HepG2 (cell line): ENCODE data around the gene A4GNT. TPM values are rescaled to one million over a fixed set of nuclear protein-coding genes. Genes with fewer than 3 reads are reported as not detected.

ENCODE experiments used
- ATAC-seq: fragments of 200-7000 bp; cut with Tn5 transposase; 3 replicates; pipeline ENCODE4 v1.9.1; 2020; ENCODE audit warnings: mild to moderate bottlenecking, moderate library complexity
- BruUV-seq: library from RNA; stranded (reverse); fragments of 400-500 nt; replicated peaks from 2 replicates; lab custom pipeline; 2021; lab: Mats Ljungman, UMichigan
- CTCF ChIA-PET: fragments of 300-600 bp; formaldehyde crosslinking; extraction: SDS; loops from one replicate; lab custom pipeline; 2021; ENCODE audit warnings: low total read pairs, inconsistent platforms, low intra/inter-chr PET ratio; lab: Yijun Ruan, JAX
- POLR2A ChIA-PET: fragments of 350-600 bp; sonication (Branson Sonifier 250); formaldehyde crosslinking; loops from one replicate; lab custom pipeline; 2020; ENCODE audit warnings: antibody characterized with exemption, inconsistent platforms; lab: Yijun Ruan, JAX
- DNase-seq: peaks from one replicate; pipeline ENCODE4 v3.0.0-alpha.2; 2015; ENCODE audit warnings: low spot score
- FAIRE-seq: peaks from 3 replicates; lab custom pipeline; 2011; peaks lifted over from hg19 to GRCh38; lab: Jason Lieb, UNC
- H2AFZ ChIP-seq: one replicate; pipeline ENCODE4 v1.6.1; 2011; ENCODE audit warnings: low read length, inconsistent platforms
- H3K27ac ChIP-seq: fragments of 300-600 bp; 3 replicates; pipeline ENCODE4 v1.8.0; 2011; ENCODE audit warnings: mixed run types, mild to moderate bottlenecking, mixed read lengths, low read length, inconsistent platforms; ENCODE audit not compliant: insufficient read depth; ENCODE audit errors: extremely low read length
- H3K27me3 ChIP-seq, 2 experiments: fragments of 200-600 bp in 1 of 2; 2 replicates in 1 of 2; 3 replicates in 1 of 2; pipeline versions ENCODE4 v1.6.0 to v1.8.0; 2011; ENCODE audit warnings: low read length in 2 of 2, mild to moderate bottlenecking in 2 of 2, moderate library complexity in 2 of 2, inconsistent platforms in 1 of 2; ENCODE audit not compliant: insufficient read depth in 2 of 2, control insufficient read depth in 1 of 2
- H3K36me3 ChIP-seq, 2 experiments: fragments of 200-600 bp in 1 of 2; replicated peaks in 1 of 2; 2 replicates in 1 of 2; 3 replicates in 1 of 2; pipeline versions ENCODE4 v1.5.1 to v1.8.0; 2011; ENCODE audit warnings: low read length in 2 of 2, inconsistent platforms in 1 of 2; ENCODE audit not compliant: insufficient read depth in 2 of 2, control insufficient read depth in 1 of 2
- H3K4me1 ChIP-seq: 2 replicates; pipeline ENCODE4 v1.5.1; 2012; ENCODE audit warnings: low read length, inconsistent platforms; ENCODE audit not compliant: insufficient read depth
- H3K4me2 ChIP-seq: 2 replicates; pipeline ENCODE4 v1.6.0; 2011; ENCODE audit warnings: low read depth, low read length, inconsistent platforms
- H3K4me3 ChIP-seq, 3 experiments: fragments of 200-600 bp in 1 of 3; sonication (generic), shearing (Covaris generic) in 1 of 3; replicated peaks in 1 of 3; 2 replicates each; pipeline ENCODE4 v1.5.1; 2011 to 2016; ENCODE audit warnings: low read length in 3 of 3, inconsistent platforms in 2 of 3, low read depth in 2 of 3, mild to moderate bottlenecking in 2 of 3, control low read depth in 1 of 3, mixed read lengths in 1 of 3; ENCODE audit not compliant: insufficient read depth in 1 of 3
- H3K79me2 ChIP-seq: one replicate; pipeline ENCODE4 v1.6.1; 2011; ENCODE audit warnings: low read length, inconsistent platforms; ENCODE audit not compliant: insufficient read depth
- H3K9ac ChIP-seq: 2 replicates; pipeline ENCODE4 v1.6.0; 2011; ENCODE audit warnings: mild to moderate bottlenecking, low read depth, low read length, inconsistent platforms; ENCODE audit not compliant: insufficient read depth
- H3K9me3 ChIP-seq: 2 replicates; pipeline ENCODE4 v1.5.1; 2012; ENCODE audit warnings: mild to moderate bottlenecking, low read length
- H4K20me1 ChIP-seq: 2 replicates; pipeline ENCODE4 v1.6.0; 2011; ENCODE audit warnings: inconsistent platforms, mild to moderate bottlenecking, low read length, moderate library complexity; ENCODE audit not compliant: insufficient read depth
- BORCS8-MEF2B ChIP-seq: sonication (generic); formaldehyde crosslinking; IDR thresholded peaks from 2 replicates; pipeline ENCODE4 v1.8.0; 2022; ENCODE audit warnings: mild to moderate bottlenecking, missing genetic modification reagents
- DZIP1 ChIP-seq: sonication (generic); formaldehyde crosslinking; IDR thresholded peaks from 2 replicates; pipeline ENCODE4 v1.5.0; 2020; ENCODE audit warnings: mild to moderate bottlenecking, missing genetic modification reagents
- IRX3 ChIP-seq: sonication (generic); formaldehyde crosslinking; IDR thresholded peaks from 2 replicates; pipeline ENCODE4 v1.8.1; 2023; ENCODE audit warnings: mild to moderate bottlenecking, low read depth, missing genetic modification reagents, borderline replicate concordance
- PLRG1 ChIP-seq: fragments of 450-650 bp; conservative IDR thresholded peaks from 2 replicates; pipeline ENCODE4 v1.6.1; 2016
- SOX13 ChIP-seq, 3 experiments: fragments of 450-650 bp in 1 of 3; sonication (generic) in 1 of 3; formaldehyde crosslinking in 1 of 3; IDR thresholded peaks in 2 of 3; conservative IDR thresholded peaks in 1 of 3; 2 replicates each; pipeline versions ENCODE4 v1.5.0 to v1.6.1; 2016 to 2020; ENCODE audit warnings: antibody characterized with exemption in 1 of 3, mild to moderate bottlenecking in 1 of 3, missing compliant biosample characterization in 1 of 3, missing genetic modification reagents in 1 of 3, moderate library complexity in 1 of 3
- ZNF101 ChIP-seq: sonication (generic); formaldehyde crosslinking; IDR thresholded peaks from 2 replicates; pipeline ENCODE4 v1.4.0; 2020; ENCODE audit warnings: mild to moderate bottlenecking, low read depth, missing genetic modification reagents, borderline replicate concordance
- ZNF274 ChIP-seq: sonication (generic); formaldehyde crosslinking; IDR thresholded peaks from 2 replicates; pipeline ENCODE4 v1.5.1; 2020; ENCODE audit warnings: mild to moderate bottlenecking, missing genetic modification reagents
- ZNF501 ChIP-seq: sonication (generic); formaldehyde crosslinking; IDR thresholded peaks from 2 replicates; pipeline ENCODE4 v1.5.1; 2020; ENCODE audit warnings: mild to moderate bottlenecking, moderate library complexity, missing genetic modification reagents
- ZSCAN22 ChIP-seq: sonication (generic); formaldehyde crosslinking; IDR thresholded peaks from 2 replicates; pipeline ENCODE4 v1.4.0; 2020; ENCODE audit warnings: mild to moderate bottlenecking, missing genetic modification reagents
- in situ Hi-C: cut with HindIII; loops from 2 replicates; pipeline ENCODE4 v1.10.0; 2017; ENCODE audit warnings: low pct_unique_long_range_greater_than_20kb; ENCODE audit not compliant: extremely low pct_ligation_motif_present
- intact Hi-C: fragments of 100-400 bp; cut with micrococcal nuclease; formaldehyde crosslinking; loops from one replicate; pipeline ENCODE4 v1.10.0; 2022; ENCODE audit not compliant: unreplicated experiment
- polyA plus RNA-seq, 8 experiments: library from polyadenylated mRNA; depleted of rRNA in 3 of 8; stranded (reverse) in 7 of 8; unstranded in 1 of 8; fragments of >200 nt; fragmentation: Illumina TruSeq in 4 of 8; extraction: Trizol in 4 of 8; gene quantifications; 2 replicates each; pipeline versions ENCODE4 v1.2.1 to v1.2.3, GENCODE V29; 2011 to 2016; ENCODE audit warnings: low read depth in 4 of 8, missing spikeins in 1 of 8, mixed read lengths in 1 of 8; ENCODE audit not compliant: insufficient read depth in 1 of 8
- total RNA-seq, 5 experiments: library from RNA; depleted of rRNA; stranded (reverse); fragments of >200 nt; fragmentation: Illumina TruSeq; extraction: Trizol; gene quantifications; 2 replicates each; pipeline ENCODE4 v1.2.3, GENCODE V29; 2016; ENCODE audit warnings: low read depth in 1 of 5
- TF ChIP-seq, protein P1 (sequence below): sonication (generic); formaldehyde crosslinking; IDR thresholded peaks from 2 replicates; pipeline ENCODE4 v1.4.0; 2020; ENCODE audit warnings: mild to moderate bottlenecking, low read depth, missing genetic modification reagents
- TF ChIP-seq, protein P2 (sequence below): sonication (generic); formaldehyde crosslinking; IDR thresholded peaks from 2 replicates; pipeline ENCODE4 v1.4.0; 2020; ENCODE audit warnings: missing genetic modification reagents, borderline replicate concordance

A4GNT gene
- total and polyA plus RNA-seq, 2 of the 13 experiments (the other 11 are each of a cell fraction or from before 2014, with no cell fraction given), result not detected

DNA sequence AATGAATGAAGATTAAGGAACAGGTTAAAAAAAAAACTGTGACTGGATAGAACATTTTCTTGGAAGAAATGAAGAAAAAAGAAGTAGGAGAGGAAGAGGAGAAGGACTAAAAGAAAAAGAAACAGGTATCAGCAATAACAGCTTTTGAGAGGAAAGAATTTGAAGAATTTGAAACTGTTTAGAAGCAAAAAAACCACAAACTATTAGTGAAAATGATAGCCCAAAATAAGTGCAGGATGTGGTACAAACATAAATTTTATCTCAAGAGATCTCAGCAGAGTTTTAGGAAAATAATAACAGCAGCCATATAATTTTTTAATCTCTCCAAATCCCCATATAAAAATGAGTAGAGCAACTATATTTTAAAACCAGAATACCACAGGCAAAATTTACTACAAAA is 8.8 kb upstream of the A4GNT start:
- CTCF ChIA-PET, result no interaction called here
- H3K9ac ChIP-seq, result no peak overlapping the region
- BruUV-seq, result no TSS peak
- POLR2A ChIA-PET, result no interaction called here
- DNase-seq (no peak), ATAC-seq (no peak), FAIRE-seq (no peak)
- no peaks in the 10 kb centered on the region for H3K36me3 ChIP-seq
- no peaks in the 10 kb centered on the region for H3K79me2 ChIP-seq
- no peaks in the 10 kb centered on the region for H4K20me1 ChIP-seq
- H3K4me3 ChIP-seq, result no peak overlapping the region
- intact Hi-C loops (no loop called here), in situ Hi-C loops (no loop called here)
- no peaks in the 10 kb centered on the region for H3K9me3 ChIP-seq
- 0 out of 2 replicates have a peak, but pooled peaks cover 2% of the 10 kb centered on the region for H3K4me1 ChIP-seq
- H3K27ac ChIP-seq, result no peak overlapping the region
- TF ChIP-seq BORCS8-MEF2B (no peak), ZSCAN22 (no peak), DZIP1 (no peak), ZNF501 (no peak), ZNF274 (no peak), ZNF101 (no peak), PLRG1 (no peak), SOX13 (IDR thresholded peaks at IDR 0.05) (no peak), SOX13 (CRISPR knock-in tag; conservative IDR thresholded peaks at IDR 0.05 in 1 of 2, IDR thresholded peaks at IDR 0.05 in 1 of 2) (no peak), IRX3 (CRISPR knock-in tag) (no peak)
- TF ChIP-seq, protein P1, sequence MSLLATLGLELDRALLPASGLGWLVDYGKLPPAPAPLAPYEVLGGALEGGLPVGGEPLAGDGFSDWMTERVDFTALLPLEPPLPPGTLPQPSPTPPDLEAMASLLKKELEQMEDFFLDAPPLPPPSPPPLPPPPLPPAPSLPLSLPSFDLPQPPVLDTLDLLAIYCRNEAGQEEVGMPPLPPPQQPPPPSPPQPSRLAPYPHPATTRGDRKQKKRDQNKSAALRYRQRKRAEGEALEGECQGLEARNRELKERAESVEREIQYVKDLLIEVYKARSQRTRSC (CRISPR knock-in tag), result no peak
- TF ChIP-seq, protein P2, sequence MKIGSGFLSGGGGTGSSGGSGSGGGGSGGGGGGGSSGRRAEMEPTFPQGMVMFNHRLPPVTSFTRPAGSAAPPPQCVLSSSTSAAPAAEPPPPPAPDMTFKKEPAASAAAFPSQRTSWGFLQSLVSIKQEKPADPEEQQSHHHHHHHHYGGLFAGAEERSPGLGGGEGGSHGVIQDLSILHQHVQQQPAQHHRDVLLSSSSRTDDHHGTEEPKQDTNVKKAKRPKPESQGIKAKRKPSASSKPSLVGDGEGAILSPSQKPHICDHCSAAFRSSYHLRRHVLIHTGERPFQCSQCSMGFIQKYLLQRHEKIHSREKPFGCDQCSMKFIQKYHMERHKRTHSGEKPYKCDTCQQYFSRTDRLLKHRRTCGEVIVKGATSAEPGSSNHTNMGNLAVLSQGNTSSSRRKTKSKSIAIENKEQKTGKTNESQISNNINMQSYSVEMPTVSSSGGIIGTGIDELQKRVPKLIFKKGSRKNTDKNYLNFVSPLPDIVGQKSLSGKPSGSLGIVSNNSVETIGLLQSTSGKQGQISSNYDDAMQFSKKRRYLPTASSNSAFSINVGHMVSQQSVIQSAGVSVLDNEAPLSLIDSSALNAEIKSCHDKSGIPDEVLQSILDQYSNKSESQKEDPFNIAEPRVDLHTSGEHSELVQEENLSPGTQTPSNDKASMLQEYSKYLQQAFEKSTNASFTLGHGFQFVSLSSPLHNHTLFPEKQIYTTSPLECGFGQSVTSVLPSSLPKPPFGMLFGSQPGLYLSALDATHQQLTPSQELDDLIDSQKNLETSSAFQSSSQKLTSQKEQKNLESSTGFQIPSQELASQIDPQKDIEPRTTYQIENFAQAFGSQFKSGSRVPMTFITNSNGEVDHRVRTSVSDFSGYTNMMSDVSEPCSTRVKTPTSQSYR (CRISPR knock-in tag), result no peak
- no peak overlapping the region for H2AFZ ChIP-seq
- no peaks in the 10 kb centered on the region for H3K27me3 ChIP-seq
- no peak overlapping the region for H3K4me2 ChIP-seq
